Mesenchymal stem cell (in vitro differentiated cells and primary cell): Measurements from ENCODE around the gene NEGR1.

Experiments used
- DNase-seq: peaks from one replicate; pipeline ENCODE4 v3.0.0-alpha.2; 2013
- H2AFZ ChIP-seq: one replicate; pipeline ENCODE4 v1.6.1; 2013; ENCODE audit warnings: low read depth, mild to moderate bottlenecking, control low read depth, inconsistent platforms, low read length, moderate library complexity
- H2AK5ac ChIP-seq: 2 replicates; pipeline ENCODE4 v1.6.1; 2013; ENCODE audit warnings: low read length, moderate library complexity, mild to moderate bottlenecking, inconsistent platforms; ENCODE audit not compliant: severe bottlenecking
- H2BK120ac ChIP-seq: one replicate; pipeline ENCODE4 v1.6.1; 2013; ENCODE audit warnings: low read depth, mild to moderate bottlenecking, inconsistent platforms, low read length, moderate library complexity
- H2BK12ac ChIP-seq, 2 experiments: one replicate each; pipeline ENCODE4 v1.6.1; 2013; ENCODE audit warnings: inconsistent platforms in 2 of 2, low read length in 2 of 2, mild to moderate bottlenecking in 2 of 2, moderate library complexity in 2 of 2, control low read depth in 1 of 2
- H2BK15ac ChIP-seq: one replicate; pipeline ENCODE4 v1.6.1; 2013; ENCODE audit warnings: mild to moderate bottlenecking, low read depth, inconsistent platforms; ENCODE audit not compliant: poor library complexity, severe bottlenecking
- H2BK5ac ChIP-seq: 2 replicates; pipeline ENCODE4 v1.6.1; 2013; ENCODE audit warnings: low read depth, mild to moderate bottlenecking, low read length, control low read depth, inconsistent platforms; ENCODE audit not compliant: poor library complexity, severe bottlenecking
- H3K14ac ChIP-seq, 2 experiments: one replicate each; pipeline ENCODE4 v1.6.1; 2013; ENCODE audit warnings: inconsistent platforms in 2 of 2, low read length in 2 of 2, control low read depth in 1 of 2, mild to moderate bottlenecking in 1 of 2, moderate library complexity in 1 of 2
- H3K18ac ChIP-seq, 2 experiments: one replicate each; pipeline ENCODE4 v1.6.1; 2013; ENCODE audit warnings: inconsistent platforms in 2 of 2, low read length in 2 of 2, control low read depth in 1 of 2, low read depth in 1 of 2, mild to moderate bottlenecking in 1 of 2
- H3K23ac ChIP-seq, 2 experiments: one replicate each; pipeline ENCODE4 v1.6.1; 2013; ENCODE audit warnings: inconsistent platforms in 2 of 2, low read length in 2 of 2, mild to moderate bottlenecking in 2 of 2, moderate library complexity in 2 of 2, control low read depth in 1 of 2
- H3K27ac ChIP-seq: 2 replicates; pipeline ENCODE4 v1.5.1; 2013; ENCODE audit warnings: mild to moderate bottlenecking, moderate library complexity, low read length, control low read depth, inconsistent platforms; ENCODE audit not compliant: poor library complexity, severe bottlenecking
- H3K27me3 ChIP-seq, 2 experiments: 2 replicates each; pipeline versions ENCODE4 v1.6.1 to v1.7.0; 2013; ENCODE audit warnings: low read length in 2 of 2, mild to moderate bottlenecking in 2 of 2, moderate library complexity in 2 of 2, control low read depth in 1 of 2, inconsistent platforms in 1 of 2; ENCODE audit not compliant: control insufficient read depth in 1 of 2, insufficient read depth in 1 of 2
- H3K36me3 ChIP-seq, 2 experiments: 2 replicates each; pipeline versions ENCODE4 v1.6.1 to v1.7.0; 2013; ENCODE audit warnings: low read length in 2 of 2, control low read depth in 1 of 2, inconsistent platforms in 1 of 2, low read depth in 1 of 2, mild to moderate bottlenecking in 1 of 2; ENCODE audit not compliant: insufficient read depth in 2 of 2, control insufficient read depth in 1 of 2
- H3K4ac ChIP-seq, 2 experiments: one replicate each; pipeline ENCODE4 v1.6.1; 2013; ENCODE audit warnings: inconsistent platforms in 2 of 2, low read length in 2 of 2, mild to moderate bottlenecking in 2 of 2, moderate library complexity in 2 of 2, control low read depth in 1 of 2, low read depth in 1 of 2
- H3K4me1 ChIP-seq: 2 replicates; pipeline ENCODE4 v1.6.1; 2013; ENCODE audit warnings: low read depth, low read length, control low read depth; ENCODE audit not compliant: control insufficient read depth, insufficient read depth
- H3K4me2 ChIP-seq: 2 replicates; pipeline ENCODE4 v1.6.1; 2013; ENCODE audit warnings: low read length, mild to moderate bottlenecking, inconsistent platforms; ENCODE audit not compliant: poor library complexity, severe bottlenecking
- H3K4me3 ChIP-seq, 2 experiments: 2 replicates each; pipeline versions ENCODE4 v1.5.1 to v1.7.0; 2013; ENCODE audit warnings: low read length in 2 of 2, mild to moderate bottlenecking in 2 of 2, control low read depth in 1 of 2, low read depth in 1 of 2; ENCODE audit not compliant: insufficient read depth in 1 of 2
- H3K79me1 ChIP-seq: replicated peaks from 2 replicates; pipeline ENCODE4 v1.6.1; 2013; ENCODE audit warnings: mild to moderate bottlenecking, control low read depth, low read length, inconsistent platforms; ENCODE audit not compliant: poor library complexity, severe bottlenecking
- H3K9ac ChIP-seq: 2 replicates; pipeline ENCODE4 v1.7.0; 2013; ENCODE audit warnings: mild to moderate bottlenecking, low read length, moderate library complexity
- H3K9me3 ChIP-seq: 2 replicates; pipeline ENCODE4 v1.7.0; 2013; ENCODE audit warnings: mild to moderate bottlenecking, low read length; ENCODE audit not compliant: control insufficient read depth
- H4K8ac ChIP-seq: one replicate; pipeline ENCODE4 v1.6.1; 2013; ENCODE audit warnings: inconsistent platforms, mild to moderate bottlenecking, low read length, moderate library complexity
- H4K91ac ChIP-seq: one replicate; pipeline ENCODE4 v1.6.1; 2013; ENCODE audit warnings: mild to moderate bottlenecking, low read length, inconsistent platforms
- WGBS: methylation state at CpG from one replicate; pipeline ENCODE4 v1.1.7; 2013; ENCODE audit warnings: mixed read lengths; 5-methylcytosine and 5-hydroxymethylcytosine counted together

The NEGR1 gene

DNA sequence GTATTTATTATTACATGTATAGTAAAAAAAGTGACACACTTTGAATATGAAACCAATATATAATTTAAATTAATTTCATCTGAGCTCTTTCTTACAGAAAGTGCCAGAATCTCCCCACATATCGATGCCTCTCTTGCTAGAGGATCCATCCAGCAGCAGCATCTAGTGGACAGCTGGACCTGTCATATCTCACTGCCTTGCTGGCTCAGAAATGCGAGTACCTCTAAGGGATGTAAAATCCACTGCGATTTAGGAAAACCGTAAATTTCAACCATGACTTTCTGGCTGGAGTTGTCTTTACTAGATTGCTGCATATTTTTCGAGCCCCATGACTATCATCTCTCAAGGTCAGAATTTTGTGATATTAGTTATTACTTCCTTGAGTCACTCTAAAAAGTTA, 333.8 kb downstream of the NEGR1 start:
- WGBS: 91% methylated on average over 4 of the region's 5 CpGs
- Histone ChIP-seq H3K9ac (no peak overlapping the region), H3K27ac (no peak overlapping the region)

DNA sequence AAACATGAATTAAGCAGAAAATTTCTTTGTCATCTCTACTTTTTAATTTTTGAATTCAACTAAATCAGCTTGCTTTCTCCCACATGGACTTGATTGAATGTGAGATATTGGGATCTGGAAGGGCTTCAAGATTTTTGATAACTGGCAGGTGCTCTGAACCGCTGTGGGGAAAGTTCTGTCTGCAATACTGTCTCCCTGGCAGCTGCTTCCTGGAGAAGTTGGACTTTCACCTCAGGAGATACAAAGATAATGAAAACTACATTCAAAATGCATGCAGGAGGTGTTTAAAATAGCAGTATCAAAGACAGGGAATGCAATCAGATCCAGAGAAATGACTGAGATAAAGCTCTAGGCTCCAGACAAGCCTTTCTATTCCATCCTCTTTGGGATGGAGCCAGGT, 338.3 kb downstream of the NEGR1 start:
- Histone ChIP-seq H4K8ac (no peak overlapping the region), H3K9me3 (no peaks in the 10 kb centered on the region), H2AK5ac (no peak overlapping the region), H2BK15ac (no peak overlapping the region), H2BK5ac (no peak overlapping the region), H3K27ac (no peak overlapping the region), H3K79me1 (peaks cover 5% of the 10 kb centered on the region), H3K18ac (no peak overlapping the region), H3K27me3 (no peaks in the 10 kb centered on the region), H3K4me3 (no peak overlapping the region), H3K23ac (no peak overlapping the region), H3K9ac (no peak overlapping the region), H3K14ac (no peak overlapping the region), H2BK12ac (no peak overlapping the region), H2BK120ac (no peak overlapping the region), H3K4me2 (no peak overlapping the region), H3K36me3 (no peaks in the 10 kb centered on the region), H3K4ac (no peak overlapping the region), H3K4me1 (no peaks in the 10 kb centered on the region), H2AFZ (no peak overlapping the region), H4K91ac (no peak overlapping the region)
- WGBS: 100% methylated on average over 1 of the region's 1 CpG
- no peak for DNase-seq

More for the DNA sequence above, 333.8 kb downstream of the NEGR1 start:
- Histone ChIP-seq H3K36me3 (no peaks in the 10 kb centered on the region), H4K91ac (no peak overlapping the region), H3K14ac (no peak overlapping the region), H2BK5ac (no peak overlapping the region), H4K8ac (no peak overlapping the region), H3K4ac (no peak overlapping the region), H3K23ac (no peak overlapping the region), H3K4me2 (no peak overlapping the region), H3K18ac (no peak overlapping the region), H2BK15ac (no peak overlapping the region), H2AK5ac (no peak overlapping the region), H3K79me1 (peaks cover 5% of the 10 kb centered on the region), H2BK120ac (no peak overlapping the region), H3K27me3 (no peaks in the 10 kb centered on the region), H2AFZ (no peak overlapping the region), H2BK12ac (no peak overlapping the region), H3K4me1 (no peaks in the 10 kb centered on the region), H3K9me3 (no peaks in the 10 kb centered on the region), H3K4me3 (no peak overlapping the region)
- no peak for DNase-seq

DNA sequence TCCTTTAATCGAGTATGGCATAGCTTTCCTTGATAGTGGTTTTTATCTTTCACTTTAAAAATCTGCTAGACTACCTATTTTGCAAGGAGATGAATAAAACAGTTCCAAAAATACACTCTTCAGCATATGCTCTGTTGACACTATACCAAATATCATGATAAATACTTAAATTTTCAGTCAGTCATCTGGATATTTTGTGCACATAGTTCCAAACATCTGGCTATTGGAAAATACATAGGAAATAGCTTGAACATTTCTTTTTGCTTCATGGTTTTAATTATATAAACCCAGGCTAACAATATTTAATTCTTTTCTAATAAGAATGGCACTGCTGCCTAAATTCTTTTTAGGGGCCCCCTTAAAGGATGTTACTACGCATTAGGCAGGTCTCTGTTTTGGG, 342.1 kb downstream of the NEGR1 start:
- Histone ChIP-seq H3K9ac (no peak overlapping the region), H2BK120ac (no peak overlapping the region), H3K79me1 (peaks cover 3% of the 10 kb centered on the region), H2BK5ac (no peak overlapping the region), H3K4me3 (no peak overlapping the region), H3K23ac (no peak overlapping the region), H2BK12ac (no peak overlapping the region), H3K27me3 (no peaks in the 10 kb centered on the region), H2AK5ac (no peak overlapping the region), H4K91ac (no peak overlapping the region), H3K4me1 (no peaks in the 10 kb centered on the region), H3K14ac (no peak overlapping the region), H3K4me2 (no peak overlapping the region), H3K27ac (no peak overlapping the region), H2BK15ac (no peak overlapping the region), H2AFZ (no peak overlapping the region), H3K9me3 (no peaks in the 10 kb centered on the region), H3K4ac (no peak overlapping the region), H3K36me3 (no peaks in the 10 kb centered on the region), H3K18ac (no peak overlapping the region), H4K8ac (no peak overlapping the region)
- no peak for DNase-seq
- 74% methylated on average over 1 of the region's 2 CpGs for WGBS

DNA sequence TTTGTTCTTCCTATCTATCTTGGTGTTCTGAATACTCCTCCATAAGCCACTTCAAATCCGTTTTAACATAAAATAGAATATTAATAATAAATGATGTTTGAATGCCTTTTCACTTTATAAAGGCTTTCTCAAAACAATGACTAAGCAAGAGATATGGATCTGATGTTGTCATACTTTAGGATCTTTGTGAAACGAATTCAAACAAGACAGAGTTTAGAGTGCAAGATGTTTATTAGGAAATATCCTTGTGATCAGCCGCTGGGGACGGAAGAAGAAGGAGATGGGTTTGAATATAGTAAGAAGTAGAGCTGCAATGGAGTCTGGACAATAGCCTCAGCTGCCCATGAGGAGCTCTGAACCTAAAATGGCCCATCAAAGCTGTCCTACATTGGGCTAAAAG, 351.8 kb downstream of the NEGR1 start:
- no peak overlapping the region for H3K14ac ChIP-seq
- no peak overlapping the region for H3K23ac ChIP-seq
- no peak overlapping the region for H2BK5ac ChIP-seq
- H2AK5ac ChIP-seq: no peak overlapping the region
- H4K91ac ChIP-seq: no peak overlapping the region
- no peak for DNase-seq
- H3K27me3 ChIP-seq: no peaks in the 10 kb centered on the region
- H3K18ac ChIP-seq: no peak overlapping the region
- no peak overlapping the region for H3K9ac ChIP-seq
- WGBS: 94% methylated on average over 3 of the region's 4 CpGs
- no peak overlapping the region for H3K4me2 ChIP-seq
- no peak overlapping the region for H3K27ac ChIP-seq
- H2BK15ac ChIP-seq: no peak overlapping the region
- H3K4ac ChIP-seq: no peak overlapping the region
- H3K36me3 ChIP-seq: no peaks in the 10 kb centered on the region
- H3K4me1 ChIP-seq: no peaks in the 10 kb centered on the region
- H2BK12ac ChIP-seq: no peak overlapping the region
- H3K79me1 ChIP-seq: peaks cover 3% of the 10 kb centered on the region
- no peak overlapping the region for H4K8ac ChIP-seq
- H2AFZ ChIP-seq: no peak overlapping the region
- no peaks in the 10 kb centered on the region for H3K9me3 ChIP-seq
- H3K4me3 ChIP-seq: no peak overlapping the region
- H2BK120ac ChIP-seq: no peak overlapping the region
